A673 (cell line): ENCODE measurements around the gene CIAO3.

ENCODE experiments used
- EZH2 ChIP-seq: fragments of 200-600 bp; sonication (generic); IDR thresholded peaks from 2 replicates; pipeline ENCODE4 v1.6.1; 2017; ENCODE audit warnings: borderline replicate concordance, low read depth, mild to moderate bottlenecking, mixed read lengths, antibody characterized with exemption, low read length; ENCODE audit not compliant: poor library complexity, severe bottlenecking
- TF ChIP-seq, protein P1 (sequence below): fragments of 300-800, 200-600 bp; sonication (generic); conservative IDR thresholded peaks from 2 replicates; pipeline ENCODE4 v1.5.1; 2017; ENCODE audit warnings: low read depth, mild to moderate bottlenecking, antibody characterized with exemption, low read length, moderate library complexity, mixed read lengths

DNA sequence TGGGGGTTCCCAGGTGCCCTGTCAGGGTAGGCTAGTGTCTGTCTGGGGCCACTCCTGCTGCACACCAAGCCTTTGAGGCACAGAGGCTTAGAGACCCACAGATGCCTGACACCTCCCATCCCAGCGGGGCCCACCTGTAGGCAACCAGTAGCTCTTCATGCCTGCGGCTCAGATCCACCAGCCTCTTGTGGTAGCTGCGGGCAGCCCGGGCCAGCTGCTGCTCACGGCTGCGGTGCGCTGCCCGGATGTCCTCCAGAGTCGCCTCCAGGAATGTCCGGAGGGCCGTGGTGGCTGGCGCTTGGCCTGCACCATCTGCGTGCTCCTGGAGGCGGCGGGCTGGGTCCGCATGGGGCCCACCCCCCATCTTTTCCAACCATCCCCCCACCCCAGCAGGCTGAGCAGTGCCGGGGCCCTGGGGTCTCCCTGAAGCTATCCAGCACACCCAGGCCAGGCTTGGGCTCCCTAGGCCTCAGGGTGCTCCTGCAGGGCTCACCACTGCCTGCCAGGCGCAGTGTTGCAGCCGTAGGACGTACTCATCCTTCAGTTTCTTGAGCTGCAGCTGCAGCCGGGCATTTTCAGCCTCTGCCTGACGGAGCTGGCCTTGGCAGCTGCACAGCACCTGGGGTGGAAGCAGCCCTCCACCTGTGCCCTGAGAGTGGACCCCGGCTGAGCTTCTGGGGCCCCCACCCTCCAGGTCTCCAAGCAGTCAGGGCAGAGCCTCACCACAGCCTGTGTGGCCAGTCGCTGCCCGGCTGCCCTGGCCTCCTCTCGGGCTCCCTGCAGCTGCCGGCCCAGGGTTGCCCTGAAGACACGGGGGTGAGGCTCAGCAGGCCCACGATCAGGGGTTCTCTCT is 16.4 kb downstream of the CIAO3 start:
- TF ChIP-seq, protein P1, sequence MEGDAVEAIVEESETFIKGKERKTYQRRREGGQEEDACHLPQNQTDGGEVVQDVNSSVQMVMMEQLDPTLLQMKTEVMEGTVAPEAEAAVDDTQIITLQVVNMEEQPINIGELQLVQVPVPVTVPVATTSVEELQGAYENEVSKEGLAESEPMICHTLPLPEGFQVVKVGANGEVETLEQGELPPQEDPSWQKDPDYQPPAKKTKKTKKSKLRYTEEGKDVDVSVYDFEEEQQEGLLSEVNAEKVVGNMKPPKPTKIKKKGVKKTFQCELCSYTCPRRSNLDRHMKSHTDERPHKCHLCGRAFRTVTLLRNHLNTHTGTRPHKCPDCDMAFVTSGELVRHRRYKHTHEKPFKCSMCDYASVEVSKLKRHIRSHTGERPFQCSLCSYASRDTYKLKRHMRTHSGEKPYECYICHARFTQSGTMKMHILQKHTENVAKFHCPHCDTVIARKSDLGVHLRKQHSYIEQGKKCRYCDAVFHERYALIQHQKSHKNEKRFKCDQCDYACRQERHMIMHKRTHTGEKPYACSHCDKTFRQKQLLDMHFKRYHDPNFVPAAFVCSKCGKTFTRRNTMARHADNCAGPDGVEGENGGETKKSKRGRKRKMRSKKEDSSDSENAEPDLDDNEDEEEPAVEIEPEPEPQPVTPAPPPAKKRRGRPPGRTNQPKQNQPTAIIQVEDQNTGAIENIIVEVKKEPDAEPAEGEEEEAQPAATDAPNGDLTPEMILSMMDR: no peak
- TF ChIP-seq EZH2: no peak
